ENCODE data around the gene NTNG1. TPM values are rescaled to one million over a fixed set of nuclear protein-coding genes. Genes with fewer than 3 reads are reported as not detected.
A peak's percentile ranks its signal among the peaks of the same experiment; 100 is the strongest.

NTNG1 gene
- total and polyA plus RNA-seq, 10 of the 15 experiments (the other 5 are each of a cell fraction or from before 2014, with no cell fraction given), result 0.18 to 2.3 (median 1.1) TPM; not detected in 1

DNA sequence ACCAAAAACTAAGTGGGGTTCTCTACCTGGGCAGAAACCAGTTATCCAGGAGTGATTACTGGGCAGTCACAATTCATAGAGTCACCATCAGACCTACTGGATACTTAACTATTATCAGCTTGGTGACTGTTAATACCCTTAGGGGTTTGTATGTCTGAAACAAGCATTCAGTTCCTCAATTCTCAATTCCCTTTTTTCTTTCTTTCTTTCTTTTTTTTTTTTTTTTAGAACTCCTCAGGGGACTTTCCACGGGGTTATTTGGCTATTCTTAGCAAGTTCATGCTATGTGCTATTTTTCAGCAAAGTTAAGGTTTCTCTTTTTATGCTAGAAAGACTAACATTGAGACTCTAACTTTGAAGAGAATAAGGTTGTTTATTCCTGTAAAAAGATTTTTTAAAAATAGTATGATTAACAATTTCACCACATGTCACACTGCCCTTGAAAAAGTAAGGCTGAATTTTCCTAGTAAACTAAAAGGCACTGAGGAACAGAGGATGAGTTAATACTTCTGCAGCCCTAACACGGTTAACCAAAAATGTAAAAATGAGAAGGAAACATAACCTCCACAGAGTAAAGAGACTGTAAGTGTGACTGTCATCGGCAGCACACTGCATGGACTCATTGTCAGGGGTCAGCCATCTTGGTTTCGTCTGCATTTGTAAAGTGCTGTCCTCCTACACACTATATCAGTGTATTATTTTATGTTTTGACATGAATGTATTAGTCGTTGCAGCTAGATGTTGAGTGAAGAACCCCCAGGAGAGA lies 310.2 kb downstream of the NTNG1 start (continued):
- TF ChIP-seq RCOR1 (conservative IDR thresholded peaks at IDR 0.05; ENCODE audit: low read depth, low read length) (no peak), BCL11A (IDR thresholded peaks at IDR 0.05; ENCODE audit: low read depth, low read length) (peak; percentile 57; the same call in 1 of the 2 replicates), NR2C1 (IDR thresholded peaks at IDR 0.05) (no peak), ZBED1 (IDR thresholded peaks at IDR 0.05; ENCODE audit: borderline replicate concordance) (peak; percentile 28; the same call in 1 of the 2 replicates), RAD21 (IDR thresholded peaks at IDR 0.05; ENCODE audit: insufficient read depth, low read depth, low read length) (no peak), ESRRA (IDR thresholded peaks at IDR 0.05; ENCODE audit: low read length) (no peak), TARDBP (IDR thresholded peaks at IDR 0.05; ENCODE audit: borderline replicate concordance) (no peak), IRF4 (IDR thresholded peaks at IDR 0.05; ENCODE audit: low read depth, low read length) (peak; percentile 72), SMC3 (IDR thresholded peaks at IDR 0.05; ENCODE audit: borderline replicate concordance, low read length) (no peak), POLR2AphosphoS2 (IDR thresholded peaks at IDR 0.05; ENCODE audit: low read depth, low read length) (no peak), NR2F1 (conservative IDR thresholded peaks at IDR 0.05) (no peak), RB1 (IDR thresholded peaks at IDR 0.05; ENCODE audit: borderline replicate concordance) (no peak), MYC (IDR thresholded peaks at IDR 0.05; ENCODE audit: insufficient read depth, insufficient read length, insufficient replicate concordance, low read length, severe bottlenecking) (no peak), STAT1 (conservative IDR thresholded peaks at IDR 0.05) (no peak), BRCA1 (IDR thresholded peaks at IDR 0.05; ENCODE audit: low read depth, low read length) (no peak), SIN3A (IDR thresholded peaks at IDR 0.05; ENCODE audit: low read depth, low read length) (no peak), ZBTB11 (CRISPR knock-in tag; IDR thresholded peaks at IDR 0.05) (no peak), YBX1 (IDR thresholded peaks at IDR 0.05) (0 out of 2 replicates have a peak, but pooled peaks have one; percentile 29), BACH1 (IDR thresholded peaks at IDR 0.05; ENCODE audit: borderline replicate concordance) (no peak; the same call in 1 of the 2 replicates), BMI1 (IDR thresholded peaks at IDR 0.05; ENCODE audit: borderline replicate concordance) (no peak; the same call in none of the 2 replicates)
- TF ChIP-seq, protein P1, sequence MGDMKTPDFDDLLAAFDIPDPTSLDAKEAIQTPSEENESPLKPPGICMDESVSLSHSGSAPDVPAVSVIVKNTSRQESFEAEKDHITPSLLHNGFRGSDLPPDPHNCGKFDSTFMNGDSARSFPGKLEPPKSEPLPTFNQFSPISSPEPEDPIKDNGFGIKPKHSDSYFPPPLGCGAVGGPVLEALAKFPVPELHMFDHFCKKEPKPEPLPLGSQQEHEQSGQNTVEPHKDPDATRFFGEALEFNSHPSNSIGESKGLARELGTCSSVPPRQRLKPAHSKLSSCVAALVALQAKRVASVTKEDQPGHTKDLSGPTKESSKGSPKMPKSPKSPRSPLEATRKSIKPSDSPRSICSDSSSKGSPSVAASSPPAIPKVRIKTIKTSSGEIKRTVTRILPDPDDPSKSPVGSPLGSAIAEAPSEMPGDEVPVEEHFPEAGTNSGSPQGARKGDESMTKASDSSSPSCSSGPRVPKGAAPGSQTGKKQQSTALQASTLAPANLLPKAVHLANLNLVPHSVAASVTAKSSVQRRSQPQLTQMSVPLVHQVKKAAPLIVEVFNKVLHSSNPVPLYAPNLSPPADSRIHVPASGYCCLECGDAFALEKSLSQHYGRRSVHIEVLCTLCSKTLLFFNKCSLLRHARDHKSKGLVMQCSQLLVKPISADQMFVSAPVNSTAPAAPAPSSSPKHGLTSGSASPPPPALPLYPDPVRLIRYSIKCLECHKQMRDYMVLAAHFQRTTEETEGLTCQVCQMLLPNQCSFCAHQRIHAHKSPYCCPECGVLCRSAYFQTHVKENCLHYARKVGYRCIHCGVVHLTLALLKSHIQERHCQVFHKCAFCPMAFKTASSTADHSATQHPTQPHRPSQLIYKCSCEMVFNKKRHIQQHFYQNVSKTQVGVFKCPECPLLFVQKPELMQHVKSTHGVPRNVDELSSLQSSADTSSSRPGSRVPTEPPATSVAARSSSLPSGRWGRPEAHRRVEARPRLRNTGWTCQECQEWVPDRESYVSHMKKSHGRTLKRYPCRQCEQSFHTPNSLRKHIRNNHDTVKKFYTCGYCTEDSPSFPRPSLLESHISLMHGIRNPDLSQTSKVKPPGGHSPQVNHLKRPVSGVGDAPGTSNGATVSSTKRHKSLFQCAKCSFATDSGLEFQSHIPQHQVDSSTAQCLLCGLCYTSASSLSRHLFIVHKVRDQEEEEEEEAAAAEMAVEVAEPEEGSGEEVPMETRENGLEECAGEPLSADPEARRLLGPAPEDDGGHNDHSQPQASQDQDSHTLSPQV (IDR thresholded peaks at IDR 0.05), result no peak
- TF ChIP-seq, protein P2, sequence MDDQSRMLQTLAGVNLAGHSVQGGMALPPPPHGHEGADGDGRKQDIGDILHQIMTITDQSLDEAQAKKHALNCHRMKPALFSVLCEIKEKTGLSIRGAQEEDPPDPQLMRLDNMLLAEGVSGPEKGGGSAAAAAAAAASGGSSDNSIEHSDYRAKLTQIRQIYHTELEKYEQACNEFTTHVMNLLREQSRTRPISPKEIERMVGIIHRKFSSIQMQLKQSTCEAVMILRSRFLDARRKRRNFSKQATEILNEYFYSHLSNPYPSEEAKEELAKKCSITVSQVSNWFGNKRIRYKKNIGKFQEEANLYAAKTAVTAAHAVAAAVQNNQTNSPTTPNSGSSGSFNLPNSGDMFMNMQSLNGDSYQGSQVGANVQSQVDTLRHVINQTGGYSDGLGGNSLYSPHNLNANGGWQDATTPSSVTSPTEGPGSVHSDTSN (IDR thresholded peaks at IDR 0.05; ENCODE audit: insufficient replicate concordance, low read depth, low read length), result no peak
